Liver (tissue), 3 donors: ENCODE results near the gene GSK3B.

Experiments used
- EGR1 ChIP-seq, 2 donors: IDR thresholded peaks; 2 replicates each; pipeline ENCODE4 v1.6.1; 2016 to 2018; ENCODE audit warnings: antibody characterized with exemption in 2 of 2, low read depth in 2 of 2
- GABPA ChIP-seq, 2 donors: IDR thresholded peaks in 1 of 2; conservative IDR thresholded peaks in 1 of 2; 2 replicates each; pipeline ENCODE4 v1.6.1; 2016; ENCODE audit warnings: antibody characterized with exemption in 2 of 2, mild to moderate bottlenecking in 1 of 2, moderate library complexity in 1 of 2
- JUND ChIP-seq, 2 donors: IDR thresholded peaks; 2 replicates each; pipeline ENCODE4 v1.6.1; 2016; ENCODE audit warnings: antibody characterized with exemption in 2 of 2
- RAD21 ChIP-seq, 2 donors: IDR thresholded peaks; 2 replicates each; pipeline ENCODE4 v1.6.1; 2016; ENCODE audit warnings: antibody characterized with exemption in 2 of 2, mild to moderate bottlenecking in 2 of 2
- REST ChIP-seq: IDR thresholded peaks from 2 replicates; pipeline ENCODE4 v1.6.1; 2016; ENCODE audit warnings: antibody characterized with exemption, mild to moderate bottlenecking
- SP1 ChIP-seq: IDR thresholded peaks from 2 replicates; pipeline ENCODE4 v1.6.1; 2018; ENCODE audit warnings: antibody characterized with exemption, mild to moderate bottlenecking
- YY1 ChIP-seq: IDR thresholded peaks from 2 replicates; pipeline ENCODE4 v1.6.1; 2016; ENCODE audit warnings: antibody characterized with exemption, mild to moderate bottlenecking
- ZBTB33 ChIP-seq: IDR thresholded peaks from 2 replicates; pipeline ENCODE4 v1.6.1; 2016; ENCODE audit warnings: antibody characterized with exemption
- TF ChIP-seq, protein P1 (sequence below): fragments of 150-350 bp; IDR thresholded peaks from 2 replicates; pipeline ENCODE4 v1.5.1; 2017; ENCODE audit warnings: improper control_type of control experiment, low read depth, low read length; ENCODE audit not compliant: missing input control
- donor health status: healthy.
- donor health status: healthy.

GRCh38 chr3:119858957-119859356, 235.3 kb downstream of the GSK3B start:
- TF ChIP-seq ZBTB33 (no peak), RAD21 (IDR thresholded peaks at IDR 0.05) (no peak), SP1 (no peak), EGR1 (IDR thresholded peaks at IDR 0.05; ENCODE audit: low read depth in 2 of 2) (no peak), JUND (IDR thresholded peaks at IDR 0.05) (no peak), YY1 (no peak), GABPA (IDR thresholded peaks at IDR 0.05 in 1 of 2, conservative IDR thresholded peaks at IDR 0.05 in 1 of 2) (no peak), REST (no peak)
- TF ChIP-seq, protein P1, sequence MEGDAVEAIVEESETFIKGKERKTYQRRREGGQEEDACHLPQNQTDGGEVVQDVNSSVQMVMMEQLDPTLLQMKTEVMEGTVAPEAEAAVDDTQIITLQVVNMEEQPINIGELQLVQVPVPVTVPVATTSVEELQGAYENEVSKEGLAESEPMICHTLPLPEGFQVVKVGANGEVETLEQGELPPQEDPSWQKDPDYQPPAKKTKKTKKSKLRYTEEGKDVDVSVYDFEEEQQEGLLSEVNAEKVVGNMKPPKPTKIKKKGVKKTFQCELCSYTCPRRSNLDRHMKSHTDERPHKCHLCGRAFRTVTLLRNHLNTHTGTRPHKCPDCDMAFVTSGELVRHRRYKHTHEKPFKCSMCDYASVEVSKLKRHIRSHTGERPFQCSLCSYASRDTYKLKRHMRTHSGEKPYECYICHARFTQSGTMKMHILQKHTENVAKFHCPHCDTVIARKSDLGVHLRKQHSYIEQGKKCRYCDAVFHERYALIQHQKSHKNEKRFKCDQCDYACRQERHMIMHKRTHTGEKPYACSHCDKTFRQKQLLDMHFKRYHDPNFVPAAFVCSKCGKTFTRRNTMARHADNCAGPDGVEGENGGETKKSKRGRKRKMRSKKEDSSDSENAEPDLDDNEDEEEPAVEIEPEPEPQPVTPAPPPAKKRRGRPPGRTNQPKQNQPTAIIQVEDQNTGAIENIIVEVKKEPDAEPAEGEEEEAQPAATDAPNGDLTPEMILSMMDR: no peak
